GM12878 (cell line): Measurements from ENCODE around the gene MYO3A. TPM values are rescaled to one million over a fixed set of nuclear protein-coding genes. Genes with fewer than 3 reads are reported as not detected.

ENCODE experiments used
- ATAC-seq: fragments of 200-7000 bp; cut with Tn5 transposase; 3 replicates; pipeline ENCODE4 v1.9.1; 2020; ENCODE audit warnings: mild to moderate bottlenecking, moderate library complexity
- BruUV-seq: library from RNA; stranded (reverse); fragments of 400-500 nt; replicated peaks from 2 replicates; lab custom pipeline; 2021; lab: Mats Ljungman, UMichigan
- CTCF ChIA-PET: fragments of 300-600 bp; sonication (Branson Sonifier 250); formaldehyde crosslinking; extraction: SDS; loops from one replicate; lab custom pipeline; 2021; ENCODE audit warnings: inconsistent platforms; lab: Yijun Ruan, JAX
- POLR2A ChIA-PET: fragments of 350-600 bp; formaldehyde crosslinking; extraction: SDS; loops from one replicate; lab custom pipeline; 2021; ENCODE audit warnings: inconsistent platforms; lab: Charles Lee
- RAD21 ChIA-PET: fragments of 300-600 bp; sonication (Branson Sonifier 250); formaldehyde crosslinking; loops from one replicate; lab custom pipeline; 2023; ENCODE audit warnings: antibody characterized with exemption; ENCODE audit not compliant: unreplicated experiment; lab: Charles Lee
- SMC1A ChIA-PET: fragments of 300-600 bp; sonication (Branson Sonifier 250); formaldehyde crosslinking; loops from one replicate; lab custom pipeline; 2023; ENCODE audit not compliant: unreplicated experiment, uncharacterized antibody; lab: Charles Lee
- DNase-seq: peaks from one replicate; pipeline ENCODE4 v3.0.0-alpha.2; 2011; ENCODE audit warnings: low read depth, low spot score
- FAIRE-seq: peaks from 3 replicates; lab custom pipeline; 2011; peaks lifted over from hg19 to GRCh38; lab: Jason Lieb, UNC
- H2AFZ ChIP-seq: 2 replicates; pipeline ENCODE4 v1.6.0; 2011; ENCODE audit warnings: low read depth, low read length, control low read depth; ENCODE audit not compliant: control insufficient read depth
- H3K27ac ChIP-seq: 2 replicates; pipeline ENCODE4 v1.5.1; 2011; ENCODE audit warnings: control low read depth; ENCODE audit not compliant: control insufficient read depth, insufficient read depth
- H3K27me3 ChIP-seq, 2 experiments: replicated peaks in 1 of 2; 2 replicates each; pipeline versions ENCODE4 v1.6.0 to v1.6.1; 2011; ENCODE audit warnings: low read length in 1 of 2; ENCODE audit not compliant: control insufficient read depth in 2 of 2, insufficient read depth in 2 of 2
- H3K36me3 ChIP-seq, 2 experiments: 2 replicates each; pipeline ENCODE4 v1.5.1; 2011; ENCODE audit warnings: low read length in 1 of 2; ENCODE audit not compliant: control insufficient read depth in 2 of 2, insufficient read depth in 2 of 2
- H3K4me1 ChIP-seq: 2 replicates; pipeline ENCODE4 v1.6.1; 2011; ENCODE audit warnings: mild to moderate bottlenecking, low read length, moderate library complexity, mixed read lengths; ENCODE audit not compliant: control insufficient read depth, insufficient read depth
- H3K4me2 ChIP-seq: 2 replicates; pipeline ENCODE4 v1.6.0; 2011; ENCODE audit warnings: control low read depth; ENCODE audit not compliant: control insufficient read depth, insufficient read depth
- H3K4me3 ChIP-seq: fragments of 200-600 bp; sonication (generic); 2 replicates; pipeline ENCODE4 v1.5.1; 2016
- H3K79me2 ChIP-seq: 2 replicates; pipeline ENCODE4 v1.6.0; 2011; ENCODE audit warnings: low read length; ENCODE audit not compliant: control insufficient read depth, insufficient read depth
- H3K9ac ChIP-seq: 2 replicates; pipeline ENCODE4 v1.8.0; 2011; ENCODE audit warnings: low read length, control low read depth, mixed read lengths; ENCODE audit not compliant: control insufficient read depth, insufficient read depth
- H3K9me3 ChIP-seq: replicated peaks from 3 replicates; pipeline ENCODE4 v1.5.1; 2011; ENCODE audit warnings: mild to moderate bottlenecking, low read length; ENCODE audit not compliant: control insufficient read depth, insufficient read depth
- H4K20me1 ChIP-seq: 2 replicates; pipeline ENCODE4 v1.6.0; 2011; ENCODE audit not compliant: control insufficient read depth, insufficient read depth
- BCL3 ChIP-seq: IDR thresholded peaks from 2 replicates; pipeline ENCODE4 v1.6.1; 2011; ENCODE audit warnings: borderline replicate concordance, low read depth, mild to moderate bottlenecking, moderate library complexity, low read length; ENCODE audit not compliant: insufficient read depth, poor library complexity, severe bottlenecking
- CBFB ChIP-seq: IDR thresholded peaks from 2 replicates; pipeline ENCODE4 v1.6.1; 2016; ENCODE audit warnings: antibody characterized with exemption, low read depth
- ETV6 ChIP-seq, 2 experiments: fragments of 450-650 bp in 1 of 2; IDR thresholded peaks in 1 of 2; conservative IDR thresholded peaks in 1 of 2; 2 replicates each; pipeline ENCODE4 v1.6.1; 2014; ENCODE audit warnings: antibody characterized with exemption in 1 of 2, borderline replicate concordance in 1 of 2, low read depth in 1 of 2, mild to moderate bottlenecking in 1 of 2, moderate library complexity in 1 of 2
- FOS ChIP-seq: IDR thresholded peaks from 3 replicates; pipeline ENCODE4 v1.6.1; 2011; ENCODE audit warnings: borderline replicate concordance; ENCODE audit not compliant: insufficient read length; ENCODE audit errors: extremely low read depth
- IKZF1 ChIP-seq: fragments of 450-650 bp; conservative IDR thresholded peaks from 2 replicates; pipeline ENCODE4 v1.6.1; 2017; ENCODE audit warnings: antibody characterized with exemption, mild to moderate bottlenecking
- NFIC ChIP-seq: IDR thresholded peaks from 2 replicates; pipeline ENCODE4 v1.6.1; 2012; ENCODE audit warnings: low read depth, mild to moderate bottlenecking, inconsistent platforms, low read length, moderate library complexity
- PAX5 ChIP-seq: IDR thresholded peaks from 2 replicates; pipeline ENCODE4 v1.6.1; 2011; ENCODE audit warnings: low read depth, low read length, borderline replicate concordance
- SIN3A ChIP-seq: IDR thresholded peaks from 2 replicates; pipeline ENCODE4 v1.6.1; 2012; ENCODE audit warnings: low read depth, low read length, improper control_type of control experiment
- SUZ12 ChIP-seq: fragments of 200-600 bp; sonication (generic); IDR thresholded peaks from one replicate; pipeline ENCODE4 v1.6.1; 2018; ENCODE audit warnings: antibody characterized with exemption, mild to moderate bottlenecking; ENCODE audit not compliant: unreplicated experiment
- ZNF592 ChIP-seq: fragments of 450-650 bp; IDR thresholded peaks from 2 replicates; pipeline ENCODE4 v1.6.1; 2017; ENCODE audit warnings: mild to moderate bottlenecking, moderate library complexity
- WGBS: methylation state at CpG from one replicate; pipeline ENCODE4 v1.1.6; 2016; ENCODE audit warnings: low lambda C conversion rate; ENCODE audit not compliant: insufficient replicate concordance, insufficient coverage; ENCODE audit errors: missing lambda C conversion rate; 5-methylcytosine and 5-hydroxymethylcytosine counted together
- in situ Hi-C: fragments of 300-500 bp; cut with MboI; formaldehyde crosslinking; loops from 9 replicates; pipeline ENCODE4 v1.14.3; 2018; ENCODE audit warnings: mixed read lengths
- intact Hi-C: fragments of 100-400 bp; cut with micrococcal nuclease; formaldehyde crosslinking; loops from one replicate; pipeline ENCODE4 v1.14.2; 2022; ENCODE audit not compliant: unreplicated experiment
- polyA plus RNA-seq, 11 experiments: library from polyadenylated mRNA; depleted of rRNA in 4 of 11; unstranded in 6 of 11; stranded (reverse) in 5 of 11; fragments of >200 nt; fragmentation: Nextera tagmentation in 4 of 11; fragmentation: Illumina TruSeq in 1 of 11; extraction: Ambion mirVana in 4 of 11; extraction: Trizol in 1 of 11; gene quantifications; 1 replicate in 1 of 11; 2 replicates in 10 of 11; pipeline versions ENCODE4 v1.2.1 to v1.2.3, GENCODE V29; 2011 to 2016; ENCODE audit warnings: inconsistent platforms in 2 of 11, missing spikeins in 2 of 11, low read depth in 1 of 11
- total RNA-seq, 4 experiments: library from RNA; depleted of rRNA in 3 of 4; stranded (reverse); fragments of >200 nt in 3 of 4; fragmentation: Illumina TruSeq in 1 of 4; extraction: Trizol in 1 of 4; gene quantifications; 2 replicates each; pipeline versions ENCODE4 v1.2.1 to v1.2.3, GENCODE V29; 2013 to 2021
- TF ChIP-seq, protein P1 (sequence below): fragments of 450-650 bp; IDR thresholded peaks from 2 replicates; pipeline ENCODE4 v1.6.1; 2017; ENCODE audit warnings: mild to moderate bottlenecking

The MYO3A gene
- total and polyA plus RNA-seq, 10 of the 15 experiments (the other 5 are each of a cell fraction or from before 2014, with no cell fraction given), result not detected

DNA sequence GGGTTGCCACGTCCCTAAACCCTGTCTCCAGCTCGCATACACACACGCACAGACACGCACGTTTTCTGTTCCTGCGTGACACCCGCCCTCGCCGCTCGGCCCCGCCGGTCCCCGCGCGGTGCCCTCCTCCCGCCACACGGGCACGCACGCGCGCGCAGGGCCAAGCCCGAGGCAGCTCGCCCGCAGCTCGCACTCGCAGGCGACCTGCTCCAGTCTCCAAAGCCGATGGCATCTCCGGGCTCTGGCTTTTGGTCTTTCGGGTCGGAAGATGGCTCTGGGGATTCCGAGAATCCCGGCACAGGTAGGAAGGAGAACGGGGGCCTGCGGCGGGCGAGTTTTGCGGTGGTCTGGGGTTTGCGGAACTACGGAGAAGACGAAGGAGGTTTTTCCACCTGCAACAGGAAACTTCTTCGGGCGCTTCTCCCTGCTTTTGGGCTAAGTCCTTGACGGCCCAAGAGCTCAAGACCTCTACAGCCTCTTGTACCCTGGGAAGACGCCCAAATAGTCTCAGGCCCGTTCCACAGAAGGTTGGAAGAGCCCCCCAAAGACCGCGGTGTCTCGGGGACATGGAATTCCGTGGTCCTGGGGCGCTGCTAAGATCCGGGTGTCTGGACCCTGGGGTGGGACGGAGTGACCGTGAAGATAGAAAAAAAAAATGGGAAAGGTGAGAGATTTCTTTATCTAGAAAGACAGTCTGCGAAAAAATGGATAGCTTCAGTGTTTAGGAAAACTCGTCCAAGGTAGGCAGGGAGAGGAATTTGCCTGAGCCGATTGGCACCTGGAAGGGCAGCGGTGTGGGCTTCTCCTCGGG is 282.8 kb downstream of the MYO3A start, which contains the start of gene GAD2:
TSS of gene GAD2 (plus strand) at position 190 of the 811 bp plus-strand sequence. CDS start at position 226, 36 bp downstream.
- ChIA-PET RAD21 (no interaction called here), CTCF (no interaction called here), SMC1A (no interaction called here), POLR2A (no interaction called here)
- H3K79me2 ChIP-seq, result no peaks in the 10 kb centered on the region
- no peaks in the 10 kb centered on the region for H3K4me1 ChIP-seq
- no peaks in the 10 kb centered on the region for H3K9me3 ChIP-seq
- no peak within 1 kb of the TSS for H2AFZ ChIP-seq
- no peaks in the 10 kb centered on the region for H3K36me3 ChIP-seq
- intact Hi-C loops (no loop called here), in situ Hi-C loops (no loop called here)
- ATAC-seq (no peak), FAIRE-seq (no peak), DNase-seq (no peak)
- no TSS peak for BruUV-seq
- peaks cover 11 to 36% of the 10 kb centered on the region in 2 experiments for H3K27me3 ChIP-seq
- H4K20me1 ChIP-seq, result no peaks in the 10 kb centered on the region
- WGBS, result 20% methylated on average over 51 of the region's 60 CpGs
- no peak within 1 kb of the TSS for H3K4me2 ChIP-seq
- no peak within 1 kb of the TSS for H3K9ac ChIP-seq
- no peak within 1 kb of the TSS for H3K27ac ChIP-seq
- no peak within 1 kb of the TSS for H3K4me3 ChIP-seq
- TF ChIP-seq SUZ12, result no peak
- no peak for TF ChIP-seq CBFB
- no peak for TF ChIP-seq ETV6 (conservative IDR thresholded peaks at IDR 0.05 in 1 of 2, IDR thresholded peaks at IDR 0.05 in 1 of 2; ENCODE audit: borderline replicate concordance in 1 of 2, low read depth in 1 of 2)
- TF ChIP-seq ZNF592, result no peak
- no peak for TF ChIP-seq SIN3A
- no peak for TF ChIP-seq IKZF1
- TF ChIP-seq PAX5, result no peak
- TF ChIP-seq BCL3, result no peak
- no peak for TF ChIP-seq FOS
- TF ChIP-seq NFIC, result no peak
- TF ChIP-seq, protein P1, sequence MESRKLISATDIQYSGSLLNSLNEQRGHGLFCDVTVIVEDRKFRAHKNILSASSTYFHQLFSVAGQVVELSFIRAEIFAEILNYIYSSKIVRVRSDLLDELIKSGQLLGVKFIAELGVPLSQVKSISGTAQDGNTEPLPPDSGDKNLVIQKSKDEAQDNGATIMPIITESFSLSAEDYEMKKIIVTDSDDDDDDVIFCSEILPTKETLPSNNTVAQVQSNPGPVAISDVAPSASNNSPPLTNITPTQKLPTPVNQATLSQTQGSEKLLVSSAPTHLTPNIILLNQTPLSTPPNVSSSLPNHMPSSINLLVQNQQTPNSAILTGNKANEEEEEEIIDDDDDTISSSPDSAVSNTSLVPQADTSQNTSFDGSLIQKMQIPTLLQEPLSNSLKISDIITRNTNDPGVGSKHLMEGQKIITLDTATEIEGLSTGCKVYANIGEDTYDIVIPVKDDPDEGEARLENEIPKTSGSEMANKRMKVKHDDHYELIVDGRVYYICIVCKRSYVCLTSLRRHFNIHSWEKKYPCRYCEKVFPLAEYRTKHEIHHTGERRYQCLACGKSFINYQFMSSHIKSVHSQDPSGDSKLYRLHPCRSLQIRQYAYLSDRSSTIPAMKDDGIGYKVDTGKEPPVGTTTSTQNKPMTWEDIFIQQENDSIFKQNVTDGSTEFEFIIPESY, result no peak
